ENCODE data around the gene ZSWIM8.
A peak's percentile ranks its signal among the peaks of the same experiment; 100 is the strongest.
"Not testable (repeated sequence)": the region's sequence is repeated elsewhere in the genome, so short reads cannot be mapped to it uniquely, and the experiment has no call there.

The ZSWIM8 gene, protein sequence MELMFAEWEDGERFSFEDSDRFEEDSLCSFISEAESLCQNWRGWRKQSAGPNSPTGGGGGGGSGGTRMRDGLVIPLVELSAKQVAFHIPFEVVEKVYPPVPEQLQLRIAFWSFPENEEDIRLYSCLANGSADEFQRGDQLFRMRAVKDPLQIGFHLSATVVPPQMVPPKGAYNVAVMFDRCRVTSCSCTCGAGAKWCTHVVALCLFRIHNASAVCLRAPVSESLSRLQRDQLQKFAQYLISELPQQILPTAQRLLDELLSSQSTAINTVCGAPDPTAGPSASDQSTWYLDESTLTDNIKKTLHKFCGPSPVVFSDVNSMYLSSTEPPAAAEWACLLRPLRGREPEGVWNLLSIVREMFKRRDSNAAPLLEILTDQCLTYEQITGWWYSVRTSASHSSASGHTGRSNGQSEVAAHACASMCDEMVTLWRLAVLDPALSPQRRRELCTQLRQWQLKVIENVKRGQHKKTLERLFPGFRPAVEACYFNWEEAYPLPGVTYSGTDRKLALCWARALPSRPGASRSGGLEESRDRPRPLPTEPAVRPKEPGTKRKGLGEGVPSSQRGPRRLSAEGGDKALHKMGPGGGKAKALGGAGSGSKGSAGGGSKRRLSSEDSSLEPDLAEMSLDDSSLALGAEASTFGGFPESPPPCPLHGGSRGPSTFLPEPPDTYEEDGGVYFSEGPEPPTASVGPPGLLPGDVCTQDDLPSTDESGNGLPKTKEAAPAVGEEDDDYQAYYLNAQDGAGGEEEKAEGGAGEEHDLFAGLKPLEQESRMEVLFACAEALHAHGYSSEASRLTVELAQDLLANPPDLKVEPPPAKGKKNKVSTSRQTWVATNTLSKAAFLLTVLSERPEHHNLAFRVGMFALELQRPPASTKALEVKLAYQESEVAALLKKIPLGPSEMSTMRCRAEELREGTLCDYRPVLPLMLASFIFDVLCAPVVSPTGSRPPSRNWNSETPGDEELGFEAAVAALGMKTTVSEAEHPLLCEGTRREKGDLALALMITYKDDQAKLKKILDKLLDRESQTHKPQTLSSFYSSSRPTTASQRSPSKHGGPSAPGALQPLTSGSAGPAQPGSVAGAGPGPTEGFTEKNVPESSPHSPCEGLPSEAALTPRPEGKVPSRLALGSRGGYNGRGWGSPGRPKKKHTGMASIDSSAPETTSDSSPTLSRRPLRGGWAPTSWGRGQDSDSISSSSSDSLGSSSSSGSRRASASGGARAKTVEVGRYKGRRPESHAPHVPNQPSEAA (N-terminal part only)

DNA sequence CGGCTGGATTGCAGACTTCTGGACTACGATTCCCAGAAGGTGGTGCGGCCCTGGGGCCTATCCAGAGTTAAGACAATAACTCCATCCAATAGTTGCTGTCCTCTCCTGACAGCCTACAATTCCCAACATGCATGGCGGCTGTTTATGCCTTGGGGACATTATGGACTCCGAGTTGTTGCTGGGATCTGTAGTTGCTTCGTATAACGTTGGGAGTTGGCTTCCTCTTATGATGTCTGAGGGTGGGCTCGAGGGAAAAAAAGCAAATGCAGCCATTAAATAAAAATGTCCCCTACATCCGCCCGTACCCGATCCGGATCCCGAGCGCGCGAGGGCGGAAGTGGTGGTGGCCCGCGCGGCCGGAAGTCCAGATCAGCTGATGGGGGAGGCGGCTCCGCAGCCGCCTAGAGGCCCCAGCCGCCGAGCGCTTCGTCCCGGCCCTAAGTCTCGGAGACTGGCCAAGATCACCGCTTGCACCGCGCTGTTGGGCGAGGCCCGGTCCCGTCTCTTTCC, at the start of gene ZSWIM8:
ZSWIM8 (plus strand) TSS at position 396 of the 510 bp plus-strand sequence. CDS start 273 bp downstream, outside the sequence.
- peak; percentile 71 to 82 (median 76) for DNase-seq

DNA sequence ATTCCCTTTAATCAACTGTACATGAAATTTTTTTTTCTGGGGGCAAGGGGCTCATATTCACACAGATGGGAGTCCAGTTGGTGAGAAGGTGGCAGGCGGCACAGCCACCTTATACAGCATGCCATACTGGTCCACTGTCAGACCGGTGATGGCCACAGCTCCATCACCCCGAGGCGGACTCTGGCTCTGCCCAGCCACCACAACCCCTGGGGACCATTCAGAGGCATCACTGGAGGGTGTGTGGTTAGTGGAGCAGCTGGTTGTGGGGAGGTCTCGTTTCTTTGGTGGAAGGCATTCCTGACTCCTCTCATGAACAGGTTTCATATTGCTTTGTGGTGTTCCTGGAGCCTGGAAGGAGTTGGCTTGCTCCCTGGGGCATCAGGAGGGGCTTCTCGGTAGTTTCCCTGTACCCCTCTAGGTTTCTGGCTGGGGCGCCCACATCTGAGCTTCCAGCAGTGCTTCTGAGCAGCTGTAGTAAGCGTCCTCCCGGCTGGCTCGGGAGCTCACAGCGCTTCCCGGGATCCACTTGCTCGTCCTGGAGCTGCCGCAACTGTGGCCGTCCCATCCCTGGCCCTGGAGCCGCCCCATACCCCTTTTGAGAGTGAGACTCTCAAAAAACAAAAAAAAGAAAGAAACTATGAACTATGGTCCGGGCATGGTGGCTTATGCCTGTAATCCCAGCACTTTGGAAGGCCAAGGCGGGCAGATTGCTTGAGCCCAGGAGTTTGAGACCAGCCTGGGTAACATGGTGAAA, 44.7 kb upstream of the ZSWIM8 start:
- DNase-seq: not testable (repeated sequence)

DNA sequence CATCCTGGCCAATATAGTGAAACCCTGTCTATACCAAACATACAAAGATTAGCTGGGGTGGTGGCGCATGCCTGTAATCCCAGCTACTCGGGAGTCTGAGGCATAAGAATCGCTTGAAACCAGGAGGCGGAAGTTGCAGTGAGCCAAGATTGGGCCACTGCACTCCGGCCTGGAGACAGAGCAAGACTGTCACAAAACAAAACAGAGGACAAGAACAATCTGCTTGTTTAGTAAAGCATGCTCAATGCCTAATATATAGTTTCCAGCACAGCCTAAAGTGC, 43.0 kb upstream of the ZSWIM8 start:
- no peak for DNase-seq

DNA sequence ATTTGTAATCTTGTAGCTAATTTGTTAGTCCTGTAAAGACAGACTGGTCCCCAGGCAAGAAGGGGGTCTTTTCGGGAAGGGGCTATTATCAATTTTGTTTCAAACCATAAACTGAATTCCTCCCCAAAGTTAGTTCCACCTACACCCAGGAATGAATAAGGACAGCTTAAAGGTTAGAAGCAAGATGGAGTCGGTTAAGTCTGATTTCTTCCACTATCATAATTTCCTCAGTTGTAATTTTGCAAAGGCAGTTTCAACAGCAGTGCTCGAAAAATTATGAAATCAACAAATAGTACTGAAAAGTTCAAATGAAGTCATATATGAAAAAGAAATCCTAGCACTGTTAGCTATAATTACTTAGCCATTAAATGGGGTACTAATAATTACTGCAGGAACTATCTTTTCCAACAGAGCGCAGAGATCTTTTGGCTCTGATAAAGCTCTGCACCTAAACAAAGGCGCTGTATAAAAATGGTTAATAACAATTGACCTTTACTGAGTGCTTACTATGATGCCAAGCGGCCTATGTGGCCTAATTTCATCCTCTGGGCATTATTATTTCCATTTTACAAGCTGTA, 42.0 kb upstream of the ZSWIM8 start:
- DNase-seq: no peak

DNA sequence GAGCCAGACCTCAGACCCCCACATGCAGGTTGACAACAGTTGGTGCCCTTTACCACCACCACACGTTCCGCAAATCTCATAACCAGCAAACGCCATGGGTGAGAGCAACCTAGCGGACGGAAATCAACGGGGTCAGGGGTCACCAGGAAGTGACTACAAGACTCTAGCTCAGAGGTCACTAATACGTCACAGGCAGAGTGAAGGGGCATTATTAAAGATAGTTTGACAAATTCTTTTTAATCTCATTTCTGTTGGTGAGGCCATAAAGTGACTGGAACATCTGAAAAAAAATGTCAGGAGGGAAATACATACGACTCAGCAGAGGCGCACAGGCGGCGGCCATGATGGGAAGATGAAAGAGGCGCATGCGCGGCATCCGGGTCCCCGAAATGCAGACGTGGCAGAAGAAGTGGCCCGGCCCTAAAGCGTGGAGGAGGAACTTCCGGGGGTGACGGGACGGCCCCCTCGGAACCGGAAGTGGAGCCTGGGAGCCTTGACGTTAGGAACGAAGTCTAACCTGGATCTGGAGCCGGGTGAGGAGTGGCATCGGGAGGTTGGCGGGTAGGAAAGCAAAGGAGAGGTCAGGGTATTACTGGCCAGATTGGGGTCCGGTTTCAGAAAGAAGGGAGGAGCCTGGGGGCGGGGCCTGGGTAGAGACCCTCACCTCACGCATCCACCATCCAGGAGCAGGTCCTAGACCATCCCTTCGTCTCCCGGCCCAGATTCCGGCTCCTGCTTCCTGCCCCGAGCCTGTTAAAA, 41.3 kb upstream of the ZSWIM8 start, which contains the start of gene SEC24C:
SEC24C (plus strand) TSS at position 468 of the 759 bp plus-strand sequence. CDS start 2,461 bp downstream, outside the sequence.
- DNase-seq: peak; percentile 86 to 91 (median 90)

DNA sequence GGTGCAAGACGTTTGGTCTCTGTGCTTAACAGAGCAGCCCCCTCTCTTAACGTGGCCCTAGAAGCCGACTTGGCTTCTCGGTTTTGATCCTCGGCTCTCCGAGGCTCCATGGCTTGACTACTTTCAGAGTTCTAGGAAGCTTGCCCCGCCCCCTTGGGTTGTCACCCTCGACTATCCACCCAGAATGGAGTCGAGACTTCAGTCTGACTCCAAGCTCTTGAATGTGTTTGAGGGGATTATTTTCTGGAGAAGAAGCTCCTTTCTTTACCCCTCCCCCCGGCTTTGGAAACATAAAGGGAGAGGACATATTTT, 40.8 kb upstream of the ZSWIM8 start:
- peak in 2 of 4 experiments; percentile 39 to 53 for DNase-seq

DNA sequence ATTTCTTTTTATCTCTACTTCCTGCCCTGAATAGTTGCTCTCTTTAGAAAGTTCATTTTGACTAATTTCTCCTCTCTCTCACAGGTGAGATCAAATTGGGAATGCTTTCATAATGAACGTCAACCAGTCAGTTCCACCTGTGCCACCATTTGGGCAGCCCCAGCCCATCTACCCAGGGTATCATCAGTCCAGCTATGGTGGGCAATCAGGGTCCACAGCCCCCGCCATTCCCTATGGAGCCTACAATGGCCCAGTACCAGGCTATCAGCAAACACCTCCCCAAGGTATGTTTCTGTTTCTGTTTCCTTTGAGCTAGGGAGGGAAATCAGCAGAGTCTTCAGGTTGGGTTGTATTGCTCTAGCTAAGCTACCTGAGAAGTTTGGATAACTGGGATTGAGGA, 38.7 kb upstream of the ZSWIM8 start:
- no peak for DNase-seq

DNA sequence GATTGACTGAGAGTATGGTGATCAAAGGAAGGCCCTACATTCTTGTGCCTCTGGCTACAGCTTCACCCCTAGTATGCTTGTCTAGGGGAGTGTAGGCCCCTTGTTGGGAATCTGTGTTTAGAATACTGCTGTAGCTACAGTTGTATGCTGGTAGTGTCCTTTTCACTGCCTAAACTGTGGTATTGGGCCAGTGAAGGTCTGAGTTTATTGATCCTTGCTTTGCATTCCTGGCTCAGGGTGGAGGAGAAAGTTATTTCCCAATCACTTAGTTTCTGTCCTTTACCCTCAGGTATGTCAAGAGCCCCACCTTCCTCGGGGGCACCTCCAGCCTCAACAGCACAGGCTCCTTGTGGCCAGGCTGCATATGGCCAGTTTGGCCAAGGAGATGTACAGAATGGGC, 34.6 kb upstream of the ZSWIM8 start:
- no peak for DNase-seq

DNA sequence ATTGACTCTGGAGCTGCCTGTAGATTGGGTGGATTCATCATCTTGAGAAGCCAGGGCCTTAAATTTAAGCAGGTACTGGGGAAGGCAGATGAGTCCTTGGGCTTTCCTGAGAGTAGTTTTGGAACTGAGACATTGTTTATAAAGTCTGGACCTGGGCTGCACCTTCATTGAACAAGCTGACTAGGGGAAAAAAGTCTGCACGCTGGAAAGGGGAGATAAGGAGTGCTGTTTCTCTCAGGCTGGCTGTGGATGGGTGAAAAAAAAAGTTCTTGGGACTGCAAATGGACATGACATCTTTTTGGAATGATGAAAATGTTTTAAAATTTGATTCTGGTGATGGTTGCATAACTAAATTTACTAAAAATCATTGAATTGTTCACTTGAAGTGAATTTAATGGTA, 29.2 kb upstream of the ZSWIM8 start:
- DNase-seq: no peak

DNA sequence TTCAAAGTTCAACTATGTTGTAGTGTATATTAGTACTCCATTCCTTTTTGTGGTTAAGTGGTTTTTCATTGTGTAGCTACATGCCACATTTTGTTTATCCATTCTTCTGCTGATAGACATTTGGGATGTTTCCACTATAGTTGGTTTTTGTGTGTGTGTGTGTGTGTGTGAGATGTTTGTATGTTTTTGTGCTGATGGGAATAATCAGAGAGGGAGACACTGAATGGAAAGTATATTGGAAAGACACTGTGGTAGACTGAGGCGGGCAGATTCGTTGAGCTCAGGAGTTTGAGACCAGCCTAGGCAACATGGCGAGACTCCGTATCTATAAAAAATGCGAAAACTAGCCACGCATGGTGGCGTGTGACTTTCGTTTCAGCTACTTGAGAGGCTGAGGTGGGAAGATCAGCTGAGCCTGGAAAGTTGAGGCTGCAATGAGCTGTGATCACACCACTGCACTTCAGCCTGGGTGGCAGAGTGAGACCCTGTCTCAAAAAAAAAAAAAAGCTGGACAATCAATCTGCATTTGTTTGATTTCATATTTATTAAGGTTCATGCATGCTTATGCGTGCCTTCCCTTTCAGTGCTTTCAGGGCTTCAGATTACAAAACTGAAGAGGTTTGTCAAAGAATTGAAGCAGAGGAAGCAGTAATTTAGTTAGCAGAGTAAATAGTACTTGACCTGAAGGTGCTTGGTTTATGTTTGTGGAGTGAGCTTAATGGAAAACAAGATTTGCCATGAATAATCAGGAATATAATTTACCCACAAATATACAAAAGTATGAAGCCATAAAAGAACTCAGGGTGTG, 26.5 kb upstream of the ZSWIM8 start:
- no peak for DNase-seq

DNA sequence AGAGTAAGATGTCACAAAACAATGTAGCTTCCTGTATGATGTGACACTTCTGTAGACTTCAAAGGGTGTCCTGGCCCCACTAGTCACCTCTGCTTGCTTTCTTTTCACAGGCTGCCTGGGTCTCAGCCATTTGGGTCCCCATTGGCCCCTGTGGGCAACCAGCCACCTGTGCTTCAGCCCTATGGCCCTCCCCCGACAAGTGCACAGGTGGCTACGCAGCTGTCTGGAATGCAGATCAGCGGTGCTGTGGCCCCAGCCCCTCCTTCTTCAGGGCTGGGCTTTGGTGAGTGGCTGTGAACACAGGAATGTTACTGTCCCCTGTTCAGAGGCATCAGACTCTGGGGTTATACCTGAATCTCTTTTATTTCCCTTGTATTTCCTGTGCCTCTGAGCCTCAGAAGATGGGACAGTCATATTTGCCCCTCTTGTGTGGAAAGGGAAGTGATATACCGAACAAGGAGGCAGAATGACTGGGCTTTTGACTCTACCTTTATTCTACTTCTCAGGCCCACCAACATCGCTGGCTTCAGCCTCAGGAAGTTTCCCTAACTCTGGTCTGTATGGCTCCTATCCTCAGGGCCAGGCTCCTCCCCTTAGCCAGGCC, 25.8 kb upstream of the ZSWIM8 start:
- peak in 1 of 4 experiments; percentile 15 for DNase-seq

DNA sequence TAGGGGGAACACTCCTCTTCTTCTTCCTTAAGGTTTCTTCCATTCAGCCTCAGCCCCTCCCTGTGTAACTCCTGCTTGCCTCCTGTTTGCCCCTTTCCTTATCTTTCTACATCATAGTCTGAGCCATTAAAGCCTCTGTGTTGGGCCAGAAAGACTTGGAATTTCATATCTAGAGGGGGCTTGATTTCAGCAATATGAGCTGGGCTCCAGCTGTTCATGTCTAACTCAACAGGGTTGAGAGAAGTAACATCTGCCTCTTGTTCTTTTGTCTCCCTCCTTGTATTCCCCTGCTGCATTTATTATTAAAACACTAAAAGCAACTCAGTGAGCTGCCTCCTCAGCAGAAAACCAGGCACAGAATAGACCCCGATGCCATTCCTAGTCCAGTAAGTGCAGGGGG, 23.6 kb upstream of the ZSWIM8 start:
- DNase-seq: no peak

DNA sequence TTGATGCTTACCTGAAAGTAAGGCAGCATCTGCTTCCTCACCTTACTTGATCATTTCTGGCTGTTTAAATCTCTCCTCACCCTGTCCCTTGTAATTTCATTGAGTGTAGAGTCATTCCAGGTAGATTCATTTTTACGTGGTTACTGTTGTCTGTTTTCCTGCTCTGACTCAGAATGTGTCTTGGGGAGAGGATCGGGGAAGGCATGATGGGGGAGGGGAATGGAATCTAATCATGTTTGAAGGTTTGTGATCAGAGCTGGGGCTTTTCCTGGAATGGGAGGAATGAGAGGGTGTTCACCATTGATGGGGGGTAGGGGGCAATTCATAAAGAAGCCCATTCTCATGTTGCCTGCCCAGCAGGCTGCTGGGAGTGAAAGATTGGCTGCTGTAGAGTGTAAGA, 22.5 kb upstream of the ZSWIM8 start:
- DNase-seq: no peak

DNA sequence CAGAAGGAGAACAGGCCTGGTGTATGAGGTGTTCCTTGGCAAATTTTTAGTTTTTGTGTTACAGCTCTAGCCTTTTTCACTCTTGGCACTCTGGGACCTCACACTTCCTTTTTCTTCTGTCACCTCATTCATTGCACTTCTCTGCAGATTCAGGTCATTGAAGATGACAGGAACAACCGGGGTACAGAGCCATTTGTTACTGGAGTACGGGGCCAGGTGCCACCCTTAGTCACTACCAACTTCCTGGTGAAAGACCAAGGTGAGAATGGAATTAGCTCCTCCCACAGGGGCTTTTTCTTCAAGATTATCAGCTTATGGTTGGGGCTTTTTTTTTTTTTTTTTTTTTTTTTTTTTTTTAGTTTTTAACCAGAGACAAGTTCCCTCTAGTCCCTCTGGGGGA, 22.1 kb upstream of the ZSWIM8 start:
- no peak for DNase-seq

DNA sequence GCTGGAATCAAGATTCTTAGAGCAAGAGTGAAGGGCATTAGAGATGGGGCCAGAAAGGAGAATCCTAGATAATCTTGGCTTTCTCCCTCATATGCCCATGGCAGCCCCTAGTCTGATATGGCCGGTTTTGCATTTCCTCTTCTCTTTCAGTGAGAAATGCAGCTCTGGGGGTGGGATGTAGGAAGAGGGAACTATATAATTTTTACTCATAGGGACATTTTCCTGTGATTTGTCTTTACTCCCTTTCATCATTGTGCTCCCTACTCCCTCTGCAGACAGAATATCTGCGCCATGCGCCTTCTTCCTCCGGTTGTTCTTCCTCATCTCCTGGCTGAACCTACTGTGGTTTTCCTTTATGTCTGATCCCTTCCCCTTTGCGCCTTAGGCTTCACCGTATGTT, 20.3 kb upstream of the ZSWIM8 start:
- no peak for DNase-seq

DNA sequence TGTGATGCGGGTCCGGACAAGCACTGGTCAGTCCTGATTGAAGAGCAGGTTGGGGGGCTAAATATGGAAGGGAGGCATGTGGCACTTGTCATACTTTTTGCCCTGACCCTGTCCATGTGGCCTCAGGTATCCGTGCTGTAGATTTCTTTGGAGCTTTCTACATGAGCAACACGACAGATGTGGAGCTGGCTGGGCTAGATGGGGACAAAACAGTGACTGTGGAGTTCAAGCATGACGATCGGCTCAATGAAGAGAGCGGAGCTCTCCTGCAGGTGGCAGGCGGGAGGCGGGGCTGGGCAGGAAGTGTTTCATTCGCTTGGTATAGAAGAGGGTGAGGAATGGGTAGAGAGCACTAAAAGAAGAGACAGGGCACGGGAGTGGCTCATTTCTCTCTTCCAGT, 16.5 kb upstream of the ZSWIM8 start:
- peak in 2 of 4 experiments; percentile 47 to 52 for DNase-seq

DNA sequence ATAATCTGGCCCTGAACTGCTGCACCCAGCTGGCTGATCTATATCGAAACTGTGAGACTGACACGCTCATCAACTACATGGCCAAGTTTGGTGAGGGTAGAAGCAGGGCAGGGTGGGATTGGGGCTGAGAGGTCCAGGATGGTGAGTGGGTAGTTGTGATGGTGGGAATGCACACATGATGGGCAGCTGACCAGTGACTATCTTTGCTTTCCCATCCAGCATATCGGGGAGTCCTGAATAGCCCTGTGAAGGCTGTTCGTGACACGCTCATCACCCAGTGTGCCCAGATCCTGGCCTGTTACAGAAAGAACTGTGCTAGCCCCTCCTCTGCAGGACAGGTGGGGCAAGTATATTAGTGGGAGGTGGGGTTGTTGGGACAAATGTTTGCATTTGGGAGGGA, 16.0 kb upstream of the ZSWIM8 start:
- no peak for DNase-seq

DNA sequence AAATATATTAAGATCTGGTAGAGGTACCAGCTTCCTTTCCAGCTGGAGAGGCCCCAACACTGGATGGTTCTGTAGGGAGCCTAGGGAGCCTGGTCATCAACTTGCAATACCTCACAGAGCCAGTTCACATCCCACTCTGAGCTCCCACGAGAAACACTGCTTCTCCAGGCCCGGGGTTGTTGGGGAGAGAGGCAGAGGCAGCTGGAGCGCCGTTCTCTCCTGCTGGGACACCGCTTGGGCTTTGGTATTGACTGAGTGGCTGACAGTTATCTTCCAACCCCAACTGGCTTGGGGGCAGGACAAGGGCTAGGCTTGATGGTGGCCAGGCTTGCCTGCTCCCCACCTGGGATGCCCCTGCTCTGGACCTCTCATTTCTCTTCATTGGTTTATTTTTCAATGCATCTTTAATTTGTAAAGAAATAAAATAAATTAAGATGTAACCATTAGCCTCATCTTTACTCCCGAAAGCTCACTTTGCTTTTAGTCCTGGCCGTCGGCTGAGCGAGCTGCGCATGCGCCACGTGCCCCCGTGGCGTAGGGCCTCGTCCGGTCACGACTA, 13.6 kb upstream of the ZSWIM8 start:
- peak in 2 of 4 experiments; percentile 71 to 74 for DNase-seq

Measured in activated CD4-positive, CD25-positive, alpha-beta regulatory T cell (primary cell).